DND-41 (cell line): ENCODE measurements around the gene POLRMT.

ENCODE experiments used
- ATAC-seq: fragments of 200-7000 bp; cut with Tn5 transposase; 3 replicates; pipeline ENCODE4 v1.9.1; 2021; ENCODE audit warnings: low read depth; ENCODE audit not compliant: insufficient read depth
- DNase-seq: peaks from one replicate; pipeline ENCODE4 v3.0.0-alpha.2; 2020
- H2AFZ ChIP-seq: 2 replicates; pipeline ENCODE4 v1.6.0; 2012; ENCODE audit warnings: low read depth, low read length
- H3K27ac ChIP-seq: 2 replicates; pipeline ENCODE4 v1.5.1; 2012; ENCODE audit warnings: low read length, inconsistent platforms
- H3K27me3 ChIP-seq: fragments of 200-600 bp; sonication (generic); 2 replicates; pipeline ENCODE4 v1.6.0; 2012; ENCODE audit warnings: low read length, mild to moderate bottlenecking, inconsistent platforms; ENCODE audit not compliant: insufficient read depth, poor library complexity
- H3K36me3 ChIP-seq: 2 replicates; pipeline ENCODE4 v1.5.1; 2012; ENCODE audit warnings: low read length, inconsistent platforms; ENCODE audit not compliant: insufficient read depth
- H3K4me1 ChIP-seq: 2 replicates; pipeline ENCODE4 v1.5.1; 2012; ENCODE audit warnings: mild to moderate bottlenecking, low read length; ENCODE audit not compliant: insufficient read depth
- H3K4me2 ChIP-seq: 2 replicates; pipeline ENCODE4 v1.6.0; 2012; ENCODE audit warnings: mild to moderate bottlenecking, moderate library complexity, low read length, inconsistent platforms; ENCODE audit not compliant: insufficient read depth
- H3K4me3 ChIP-seq, 2 experiments: fragments of 200-600 bp in 1 of 2; shearing (Covaris generic) in 1 of 2; 2 replicates each; pipeline ENCODE4 v1.5.1; 2012 to 2016; ENCODE audit warnings: inconsistent platforms in 2 of 2, low read length in 2 of 2, mild to moderate bottlenecking in 2 of 2, low read depth in 1 of 2, moderate library complexity in 1 of 2
- H3K79me2 ChIP-seq: 2 replicates; pipeline ENCODE4 v1.6.0; 2012; ENCODE audit warnings: low read length, inconsistent platforms; ENCODE audit not compliant: insufficient read depth
- H3K9ac ChIP-seq: 2 replicates; pipeline ENCODE4 v1.6.0; 2012; ENCODE audit warnings: low read depth, mild to moderate bottlenecking, inconsistent platforms, low read length, moderate library complexity
- H3K9me3 ChIP-seq: 2 replicates; pipeline ENCODE4 v1.5.1; 2012; ENCODE audit warnings: low read length, moderate library complexity, mild to moderate bottlenecking, inconsistent platforms; ENCODE audit not compliant: insufficient read depth, severe bottlenecking
- H4K20me1 ChIP-seq: 2 replicates; pipeline ENCODE4 v1.6.0; 2012; ENCODE audit warnings: low read length; ENCODE audit not compliant: insufficient read depth
- EZH2 ChIP-seq: IDR thresholded peaks from 3 replicates; pipeline ENCODE4 v1.6.1; 2012; ENCODE audit warnings: borderline replicate concordance, low read depth, mild to moderate bottlenecking, moderate library complexity, low read length, inconsistent platforms; ENCODE audit not compliant: severe bottlenecking
- TF ChIP-seq, protein P1 (sequence below): IDR thresholded peaks from 2 replicates; pipeline ENCODE4 v1.5.1; 2012; ENCODE audit warnings: borderline replicate concordance, low read length, moderate library complexity, mild to moderate bottlenecking; ENCODE audit not compliant: poor library complexity, severe bottlenecking; ENCODE audit errors: extremely low read depth

POLRMT gene

DNA sequence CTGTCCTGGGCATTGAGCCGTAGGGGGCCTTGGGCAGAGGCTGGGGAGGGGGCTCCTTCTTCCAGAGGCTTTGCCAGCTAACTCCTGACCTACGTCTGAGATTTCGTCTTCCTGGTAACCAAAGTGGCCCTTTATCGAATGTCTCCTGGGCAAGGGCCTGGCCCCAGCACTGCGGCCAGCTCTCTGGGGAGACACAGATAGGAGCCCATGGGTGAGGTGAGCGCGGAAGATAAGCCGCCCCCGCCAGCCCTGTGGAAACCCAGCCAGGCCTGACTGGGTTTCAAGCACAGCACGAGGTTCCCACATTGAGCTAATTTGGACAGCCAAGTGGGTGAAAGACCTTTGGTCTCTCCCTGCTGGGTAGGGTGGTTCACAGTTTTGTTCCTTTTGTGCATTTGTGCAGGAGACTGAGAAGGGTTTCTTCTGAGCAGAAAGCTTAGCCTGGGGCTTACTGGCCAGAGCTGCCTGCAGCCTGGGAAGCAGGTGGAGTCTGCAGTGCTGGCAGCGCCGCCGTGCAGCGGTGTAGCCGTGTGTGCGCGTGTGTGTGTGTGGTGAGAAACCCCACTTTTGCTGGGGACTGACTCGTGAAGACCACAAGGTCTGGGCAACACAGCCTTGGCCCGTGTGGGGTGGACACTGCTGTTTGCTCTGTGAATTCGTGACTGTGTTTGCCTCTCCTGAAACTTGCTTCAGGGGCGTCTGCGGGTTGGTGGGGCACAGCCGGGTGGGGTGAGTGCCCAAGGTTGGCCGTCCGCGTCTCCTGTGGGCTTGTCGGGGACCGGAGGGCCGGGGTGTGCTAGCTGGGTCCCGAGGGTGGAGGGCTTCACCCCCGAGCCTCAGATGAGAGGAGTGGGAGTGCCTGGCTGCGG is 58.4 kb downstream of the POLRMT start:
- H3K27ac ChIP-seq: peak overlapping the region; percentile 29
- peak overlapping the region in 1 of 2 experiments; percentile 40; a peak in 2 of 4 replicates for H3K4me3 ChIP-seq
- peaks cover 65% of the 10 kb centered on the region for H4K20me1 ChIP-seq
- peak overlapping the region; percentile 72 for H3K4me2 ChIP-seq
- H2AFZ ChIP-seq: no peak overlapping the region
- H3K9ac ChIP-seq: peak overlapping the region; percentile 34
- no peaks in the 10 kb centered on the region for H3K9me3 ChIP-seq
- peaks cover 36% of the 10 kb centered on the region for H3K4me1 ChIP-seq
- ATAC-seq (no peak), DNase-seq (no peak)
- H3K27me3 ChIP-seq: no peaks in the 10 kb centered on the region
- peaks cover 75% of the 10 kb centered on the region for H3K79me2 ChIP-seq
- peaks cover 44% of the 10 kb centered on the region for H3K36me3 ChIP-seq
- no peak for TF ChIP-seq EZH2
- TF ChIP-seq, protein P1, sequence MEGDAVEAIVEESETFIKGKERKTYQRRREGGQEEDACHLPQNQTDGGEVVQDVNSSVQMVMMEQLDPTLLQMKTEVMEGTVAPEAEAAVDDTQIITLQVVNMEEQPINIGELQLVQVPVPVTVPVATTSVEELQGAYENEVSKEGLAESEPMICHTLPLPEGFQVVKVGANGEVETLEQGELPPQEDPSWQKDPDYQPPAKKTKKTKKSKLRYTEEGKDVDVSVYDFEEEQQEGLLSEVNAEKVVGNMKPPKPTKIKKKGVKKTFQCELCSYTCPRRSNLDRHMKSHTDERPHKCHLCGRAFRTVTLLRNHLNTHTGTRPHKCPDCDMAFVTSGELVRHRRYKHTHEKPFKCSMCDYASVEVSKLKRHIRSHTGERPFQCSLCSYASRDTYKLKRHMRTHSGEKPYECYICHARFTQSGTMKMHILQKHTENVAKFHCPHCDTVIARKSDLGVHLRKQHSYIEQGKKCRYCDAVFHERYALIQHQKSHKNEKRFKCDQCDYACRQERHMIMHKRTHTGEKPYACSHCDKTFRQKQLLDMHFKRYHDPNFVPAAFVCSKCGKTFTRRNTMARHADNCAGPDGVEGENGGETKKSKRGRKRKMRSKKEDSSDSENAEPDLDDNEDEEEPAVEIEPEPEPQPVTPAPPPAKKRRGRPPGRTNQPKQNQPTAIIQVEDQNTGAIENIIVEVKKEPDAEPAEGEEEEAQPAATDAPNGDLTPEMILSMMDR: no peak

DNA sequence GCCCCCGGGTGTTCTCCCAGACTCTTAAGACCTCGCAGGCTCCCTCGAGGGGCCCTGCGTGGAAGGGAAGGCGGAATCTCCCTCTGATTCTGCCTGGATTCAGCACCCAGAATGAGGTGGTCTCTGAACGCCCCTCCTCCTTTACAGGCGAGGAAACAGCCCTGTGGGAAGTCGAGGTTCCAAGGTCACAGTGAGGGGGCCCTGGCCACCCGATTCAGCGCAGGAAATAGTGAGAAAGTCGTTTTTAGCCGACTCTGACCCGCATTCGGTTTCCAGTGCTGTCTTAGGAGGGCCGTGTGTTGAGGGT is 59.9 kb downstream of the POLRMT start:
- H2AFZ ChIP-seq: no peak overlapping the region; the same call in 1 of the 2 replicates
- DNase-seq (no peak), ATAC-seq (no peak)
- H3K27ac ChIP-seq: peak overlapping the region; percentile 79
- no peaks in the 10 kb centered on the region for H3K27me3 ChIP-seq
- peaks cover 61% of the 10 kb centered on the region for H3K79me2 ChIP-seq
- peak overlapping the region; percentile 77 to 94 for H3K4me3 ChIP-seq
- peak overlapping the region; percentile 72 for H3K4me2 ChIP-seq
- H3K9me3 ChIP-seq: no peaks in the 10 kb centered on the region
- peaks cover 51% of the 10 kb centered on the region for H4K20me1 ChIP-seq
- TF ChIP-seq, protein P1: no peak
- no peak for TF ChIP-seq EZH2
- peak overlapping the region; percentile 78 for H3K9ac ChIP-seq
- peaks cover 36% of the 10 kb centered on the region for H3K4me1 ChIP-seq
- peaks cover 31% of the 10 kb centered on the region for H3K36me3 ChIP-seq

DNA sequence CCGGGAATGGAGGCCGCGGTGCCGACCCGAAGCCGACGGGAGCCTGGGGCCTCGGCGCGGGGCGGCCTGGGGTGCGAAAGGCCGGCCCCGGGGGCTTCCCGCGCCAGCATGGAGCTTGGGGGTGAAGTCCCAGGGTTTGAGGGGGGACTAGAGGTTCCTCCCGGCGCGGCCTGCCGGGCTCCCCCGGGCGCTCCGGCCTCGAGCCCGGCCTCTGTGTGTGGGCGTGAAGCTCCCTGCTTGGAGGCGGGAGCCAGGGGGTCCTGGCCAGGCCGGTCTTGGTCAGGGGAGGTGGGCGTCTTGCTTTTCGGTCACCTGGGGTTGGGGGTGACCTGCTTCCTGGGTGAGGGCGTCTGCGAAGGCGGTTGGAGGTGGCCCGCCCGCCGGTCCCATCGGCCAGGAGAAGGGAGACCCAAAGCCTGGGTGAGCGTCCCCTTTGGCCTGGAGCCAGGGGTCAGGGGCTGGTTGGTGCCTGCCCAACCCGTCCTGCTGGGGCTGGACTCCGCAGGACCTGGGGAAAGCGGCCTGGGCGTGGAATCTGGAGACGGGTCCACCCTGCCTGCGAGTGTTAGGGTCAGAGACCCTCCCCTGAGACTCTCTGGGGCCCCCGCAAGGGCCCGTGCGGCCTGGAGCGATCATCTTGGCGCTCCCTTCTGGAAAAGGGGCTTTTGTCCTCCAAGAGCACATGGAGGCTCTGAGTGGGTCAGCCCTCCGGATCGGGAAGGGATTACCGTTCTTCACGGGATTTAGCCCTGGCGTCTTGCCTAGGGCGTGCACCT is 60.4 kb downstream of the POLRMT start:
- H3K4me2 ChIP-seq: peak overlapping the region; percentile 72
- H3K27me3 ChIP-seq: no peaks in the 10 kb centered on the region
- H3K79me2 ChIP-seq: peaks cover 55% of the 10 kb centered on the region
- H3K9ac ChIP-seq: peak overlapping the region; percentile 78
- H3K9me3 ChIP-seq: no peaks in the 10 kb centered on the region
- DNase-seq (peak; percentile 44), ATAC-seq (peak; percentile 4; the same call in 1 of the 3 replicates)
- peaks cover 36% of the 10 kb centered on the region for H3K4me1 ChIP-seq
- peak overlapping the region; percentile 77 to 94 for H3K4me3 ChIP-seq
- H3K27ac ChIP-seq: peak overlapping the region; percentile 79
- H2AFZ ChIP-seq: peak overlapping the region; percentile 57
- H3K36me3 ChIP-seq: peaks cover 26% of the 10 kb centered on the region
- peaks cover 46% of the 10 kb centered on the region for H4K20me1 ChIP-seq
- TF ChIP-seq, protein P1: no peak
- TF ChIP-seq EZH2: no peak
